ENCODE results near the gene ITGB7.

ITGB7 gene

DNA sequence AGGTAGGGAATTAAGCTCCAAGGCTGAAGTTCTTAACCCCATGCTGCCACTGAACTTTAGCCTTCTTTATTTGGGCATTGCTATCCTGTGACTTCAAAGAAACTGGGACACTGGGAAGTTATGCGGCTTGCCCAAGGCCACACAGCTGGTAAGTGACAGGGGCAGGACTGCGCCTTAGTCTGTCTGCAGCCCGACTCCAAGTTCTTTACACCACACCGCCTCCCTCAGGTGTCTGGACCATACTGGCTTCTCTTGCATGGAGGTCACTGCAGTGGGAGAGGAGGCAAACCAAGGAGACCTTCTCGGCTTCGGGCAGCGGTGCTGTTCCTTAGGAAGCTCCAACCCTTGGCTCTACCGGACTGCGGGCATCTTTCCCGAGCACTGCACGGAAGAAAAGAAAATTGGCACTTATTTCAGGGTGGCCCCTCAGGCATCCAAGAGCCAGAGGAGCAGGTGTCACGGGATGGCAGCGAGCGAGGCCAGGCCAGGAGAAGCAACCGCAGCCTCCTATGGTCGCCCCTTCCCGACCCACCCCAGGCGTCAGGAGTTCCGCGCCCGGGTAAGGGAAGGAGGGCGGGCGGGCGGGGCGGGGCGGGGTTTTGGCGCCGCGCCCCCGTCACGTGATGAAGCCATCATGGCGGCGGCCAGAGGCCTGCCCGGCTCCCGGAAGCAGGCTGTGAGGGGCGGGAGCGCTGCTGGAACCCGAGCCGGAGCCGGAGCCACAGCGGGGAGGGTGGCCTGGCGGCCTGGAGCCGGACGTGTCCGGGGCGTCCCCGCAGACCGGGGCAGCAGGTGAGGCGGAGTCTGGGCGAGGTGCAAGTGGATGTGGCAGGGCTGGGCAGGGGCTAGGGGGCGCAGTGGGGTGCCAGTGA, 44.7 kb upstream of the ITGB7 start:
- TF ChIP-seq TCF12 (IDR thresholded peaks at IDR 0.05; ENCODE audit: low read depth), result peak; percentile 11; the same call in 1 of the 2 replicates
- TF ChIP-seq RAD21 (IDR thresholded peaks at IDR 0.05; ENCODE audit: low read depth), result peak; percentile 76
- TF ChIP-seq CEBPB (IDR thresholded peaks at IDR 0.05), result no peak
- TF ChIP-seq TEAD4 (IDR thresholded peaks at IDR 0.05), result peak; percentile 26; the same call in 1 of the 2 replicates
- TF ChIP-seq CREB1 (IDR thresholded peaks at IDR 0.05; ENCODE audit: low read depth), result no peak
- TF ChIP-seq, protein P1, sequence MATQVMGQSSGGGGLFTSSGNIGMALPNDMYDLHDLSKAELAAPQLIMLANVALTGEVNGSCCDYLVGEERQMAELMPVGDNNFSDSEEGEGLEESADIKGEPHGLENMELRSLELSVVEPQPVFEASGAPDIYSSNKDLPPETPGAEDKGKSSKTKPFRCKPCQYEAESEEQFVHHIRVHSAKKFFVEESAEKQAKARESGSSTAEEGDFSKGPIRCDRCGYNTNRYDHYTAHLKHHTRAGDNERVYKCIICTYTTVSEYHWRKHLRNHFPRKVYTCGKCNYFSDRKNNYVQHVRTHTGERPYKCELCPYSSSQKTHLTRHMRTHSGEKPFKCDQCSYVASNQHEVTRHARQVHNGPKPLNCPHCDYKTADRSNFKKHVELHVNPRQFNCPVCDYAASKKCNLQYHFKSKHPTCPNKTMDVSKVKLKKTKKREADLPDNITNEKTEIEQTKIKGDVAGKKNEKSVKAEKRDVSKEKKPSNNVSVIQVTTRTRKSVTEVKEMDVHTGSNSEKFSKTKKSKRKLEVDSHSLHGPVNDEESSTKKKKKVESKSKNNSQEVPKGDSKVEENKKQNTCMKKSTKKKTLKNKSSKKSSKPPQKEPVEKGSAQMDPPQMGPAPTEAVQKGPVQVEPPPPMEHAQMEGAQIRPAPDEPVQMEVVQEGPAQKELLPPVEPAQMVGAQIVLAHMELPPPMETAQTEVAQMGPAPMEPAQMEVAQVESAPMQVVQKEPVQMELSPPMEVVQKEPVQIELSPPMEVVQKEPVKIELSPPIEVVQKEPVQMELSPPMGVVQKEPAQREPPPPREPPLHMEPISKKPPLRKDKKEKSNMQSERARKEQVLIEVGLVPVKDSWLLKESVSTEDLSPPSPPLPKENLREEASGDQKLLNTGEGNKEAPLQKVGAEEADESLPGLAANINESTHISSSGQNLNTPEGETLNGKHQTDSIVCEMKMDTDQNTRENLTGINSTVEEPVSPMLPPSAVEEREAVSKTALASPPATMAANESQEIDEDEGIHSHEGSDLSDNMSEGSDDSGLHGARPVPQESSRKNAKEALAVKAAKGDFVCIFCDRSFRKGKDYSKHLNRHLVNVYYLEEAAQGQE (IDR thresholded peaks at IDR 0.05; ENCODE audit: low read depth), result no peak
- peak; percentile 58; the same call in 1 of the 2 replicates for TF ChIP-seq NFIC (IDR thresholded peaks at IDR 0.05)
- TF ChIP-seq EP300 (IDR thresholded peaks at IDR 0.05; ENCODE audit: borderline replicate concordance), result no peak
- TF ChIP-seq, protein P2, sequence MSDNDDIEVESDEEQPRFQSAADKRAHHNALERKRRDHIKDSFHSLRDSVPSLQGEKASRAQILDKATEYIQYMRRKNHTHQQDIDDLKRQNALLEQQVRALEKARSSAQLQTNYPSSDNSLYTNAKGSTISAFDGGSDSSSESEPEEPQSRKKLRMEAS (IDR thresholded peaks at IDR 0.05), result 0 out of 2 replicates have a peak, but pooled peaks have one; percentile 18
- peak; percentile 95 for TF ChIP-seq YY1 (IDR thresholded peaks at IDR 0.05; ENCODE audit: low read depth)
- peak; percentile 77 for TF ChIP-seq TAF1 (IDR thresholded peaks at IDR 0.05; ENCODE audit: low read depth)
- TF ChIP-seq ZBTB7A (IDR thresholded peaks at IDR 0.05; ENCODE audit: low read depth), result peak; percentile 80; the same call in 1 of the 2 replicates
- peak; percentile 95 for TF ChIP-seq USF1 (IDR thresholded peaks at IDR 0.05)

GRCh38 chr12:53245286-53245685, 38.2 kb upstream of the ITGB7 start:
- TF ChIP-seq, protein P1 (IDR thresholded peaks at IDR 0.05; ENCODE audit: low read depth), result no peak
- TF ChIP-seq CEBPB (IDR thresholded peaks at IDR 0.05), result no peak
- no peak for TF ChIP-seq EGR1 (IDR thresholded peaks at IDR 0.05)
- TF ChIP-seq YY1 (IDR thresholded peaks at IDR 0.05; ENCODE audit: low read depth), result no peak
- no peak for TF ChIP-seq TCF12 (IDR thresholded peaks at IDR 0.05; ENCODE audit: low read depth)
- no peak for TF ChIP-seq RAD21 (IDR thresholded peaks at IDR 0.05; ENCODE audit: low read depth)
- TF ChIP-seq, protein P2 (IDR thresholded peaks at IDR 0.05), result no peak
- TF ChIP-seq CREB1 (IDR thresholded peaks at IDR 0.05; ENCODE audit: low read depth), result no peak
- no peak for TF ChIP-seq TEAD4 (IDR thresholded peaks at IDR 0.05)
- no peak for TF ChIP-seq USF1 (IDR thresholded peaks at IDR 0.05)
- TF ChIP-seq TAF1 (IDR thresholded peaks at IDR 0.05; ENCODE audit: low read depth), result no peak
- no peak for TF ChIP-seq FOXM1 (IDR thresholded peaks at IDR 0.05; ENCODE audit: borderline replicate concordance, low read depth)
- no peak for TF ChIP-seq NFIC (IDR thresholded peaks at IDR 0.05)

DNA sequence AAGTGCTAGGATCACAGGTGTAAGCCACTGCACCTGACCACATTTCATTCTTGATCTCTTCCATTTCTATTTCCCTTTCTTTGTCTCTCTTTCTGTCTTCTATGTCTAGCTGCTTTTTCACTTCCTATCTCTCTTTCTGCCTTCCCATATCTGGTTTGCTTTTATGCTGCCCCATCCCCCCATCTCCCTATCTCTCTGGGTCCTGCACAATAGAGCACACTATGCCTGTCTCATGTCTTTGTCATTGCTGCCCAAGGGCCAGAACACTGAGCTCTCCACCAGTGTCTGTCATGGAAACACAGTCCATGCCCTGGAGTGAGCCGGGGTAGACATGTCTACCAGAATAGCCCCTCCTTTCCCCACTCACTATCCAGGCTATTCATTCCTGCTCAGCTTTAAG, 37.3 kb upstream of the ITGB7 start:
- TF ChIP-seq CEBPB (IDR thresholded peaks at IDR 0.05), result no peak
- no peak for TF ChIP-seq CREB1 (IDR thresholded peaks at IDR 0.05; ENCODE audit: low read depth)
- no peak for TF ChIP-seq YY1 (IDR thresholded peaks at IDR 0.05; ENCODE audit: low read depth)
- TF ChIP-seq ZBTB7A (IDR thresholded peaks at IDR 0.05; ENCODE audit: low read depth), result no peak
- no peak for TF ChIP-seq NFIC (IDR thresholded peaks at IDR 0.05)
- TF ChIP-seq TAF1 (IDR thresholded peaks at IDR 0.05; ENCODE audit: low read depth), result no peak
- no peak for TF ChIP-seq TEAD4 (IDR thresholded peaks at IDR 0.05)
- TF ChIP-seq FOXM1 (IDR thresholded peaks at IDR 0.05; ENCODE audit: borderline replicate concordance, low read depth), result no peak
- no peak for TF ChIP-seq RAD21 (IDR thresholded peaks at IDR 0.05; ENCODE audit: low read depth)
- TF ChIP-seq TCF12 (IDR thresholded peaks at IDR 0.05; ENCODE audit: low read depth), result no peak
- TF ChIP-seq, protein P1 (IDR thresholded peaks at IDR 0.05; ENCODE audit: low read depth), result no peak
- no peak for TF ChIP-seq EP300 (IDR thresholded peaks at IDR 0.05; ENCODE audit: borderline replicate concordance)
- TF ChIP-seq, protein P2 (IDR thresholded peaks at IDR 0.05), result no peak
- no peak for TF ChIP-seq USF1 (IDR thresholded peaks at IDR 0.05)
- TF ChIP-seq EGR1 (IDR thresholded peaks at IDR 0.05), result no peak
